IMR-90 (cell line): ENCODE data around the gene PPAN.

Experiments
- MAZ ChIP-seq: IDR thresholded peaks from 2 replicates; pipeline ENCODE4 v1.6.1; 2012; ENCODE audit warnings: low read depth, mild to moderate bottlenecking, low read length, improper control_type of control experiment, moderate library complexity, borderline replicate concordance
- NFE2L2 ChIP-seq: fragments of 150-350 bp; IDR thresholded peaks from 2 replicates; pipeline ENCODE4 v1.6.1; 2016; ENCODE audit warnings: low read depth, mild to moderate bottlenecking, low read length
- POLR2A ChIP-seq: IDR thresholded peaks from 2 replicates; pipeline ENCODE4 v1.6.1; 2012; ENCODE audit warnings: mild to moderate bottlenecking, low read depth, low read length
- TF ChIP-seq, protein P1 (sequence below): conservative IDR thresholded peaks from 2 replicates; pipeline ENCODE4 v1.5.1; 2012; ENCODE audit warnings: mild to moderate bottlenecking, low read depth, low read length, improper control_type of control experiment

DNA sequence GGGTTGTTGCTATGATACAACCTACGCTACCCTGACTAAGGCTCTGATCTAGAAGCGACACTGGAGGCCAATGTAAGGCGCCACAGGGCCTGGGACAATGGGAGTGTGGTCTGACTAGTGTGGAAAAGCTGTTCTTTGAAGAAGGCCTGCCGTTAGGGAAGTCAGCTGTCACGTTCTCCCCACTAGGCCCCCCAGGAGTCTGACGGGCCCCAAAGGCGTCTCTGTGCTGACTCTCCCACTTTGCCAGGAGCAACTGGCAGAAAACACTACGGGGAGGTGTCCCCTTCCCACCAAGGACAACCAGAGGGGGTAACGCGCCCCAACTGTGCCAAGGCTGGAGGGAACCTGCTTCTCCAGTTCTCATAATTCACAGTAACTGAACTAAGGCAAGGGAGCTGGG, 38.9 kb downstream of the PPAN start:
- TF ChIP-seq MAZ (no peak), POLR2A (no peak), NFE2L2 (no peak)
- TF ChIP-seq, protein P1, sequence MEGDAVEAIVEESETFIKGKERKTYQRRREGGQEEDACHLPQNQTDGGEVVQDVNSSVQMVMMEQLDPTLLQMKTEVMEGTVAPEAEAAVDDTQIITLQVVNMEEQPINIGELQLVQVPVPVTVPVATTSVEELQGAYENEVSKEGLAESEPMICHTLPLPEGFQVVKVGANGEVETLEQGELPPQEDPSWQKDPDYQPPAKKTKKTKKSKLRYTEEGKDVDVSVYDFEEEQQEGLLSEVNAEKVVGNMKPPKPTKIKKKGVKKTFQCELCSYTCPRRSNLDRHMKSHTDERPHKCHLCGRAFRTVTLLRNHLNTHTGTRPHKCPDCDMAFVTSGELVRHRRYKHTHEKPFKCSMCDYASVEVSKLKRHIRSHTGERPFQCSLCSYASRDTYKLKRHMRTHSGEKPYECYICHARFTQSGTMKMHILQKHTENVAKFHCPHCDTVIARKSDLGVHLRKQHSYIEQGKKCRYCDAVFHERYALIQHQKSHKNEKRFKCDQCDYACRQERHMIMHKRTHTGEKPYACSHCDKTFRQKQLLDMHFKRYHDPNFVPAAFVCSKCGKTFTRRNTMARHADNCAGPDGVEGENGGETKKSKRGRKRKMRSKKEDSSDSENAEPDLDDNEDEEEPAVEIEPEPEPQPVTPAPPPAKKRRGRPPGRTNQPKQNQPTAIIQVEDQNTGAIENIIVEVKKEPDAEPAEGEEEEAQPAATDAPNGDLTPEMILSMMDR, result no peak
